Body of pancreas (tissue), 4 donors: Measurements from ENCODE around the gene ODAPH. TPM values are rescaled to one million over a fixed set of nuclear protein-coding genes. Genes with fewer than 3 reads are reported as not detected.
"Not testable (repeated sequence)": the region's sequence is repeated elsewhere in the genome, so short reads cannot be mapped to it uniquely, and the experiment has no call there.

Experiments
- ATAC-seq: fragments of 150-250 bp; one replicate; pipeline ENCODE4 v1.9.1; 2016
- DNase-seq, 4 donors: peaks; one replicate each; pipeline ENCODE4 v3.0.0-alpha.2; 2019
- H3K27ac ChIP-seq, 4 donors: fragments of 200-600 bp; sonication (generic); 1 replicate in 3 of 4; 2 replicates in 1 of 4; pipeline versions ENCODE4 v1.5.1 to v1.6.1; 2016 to 2019; ENCODE audit warnings: mild to moderate bottlenecking in 1 of 4, mixed read lengths in 1 of 4, moderate library complexity in 1 of 4
- H3K27me3 ChIP-seq, 2 donors: fragments of 200-600 bp; sonication (generic); one replicate each; pipeline ENCODE4 v1.6.0; 2016; ENCODE audit warnings: mild to moderate bottlenecking in 1 of 2
- H3K36me3 ChIP-seq, 2 donors: fragments of 200-600 bp; sonication (generic); replicated peaks in 1 of 2; 2 replicates each; pipeline ENCODE4 v1.5.1; 2016; ENCODE audit warnings: low read depth in 2 of 2; ENCODE audit not compliant: insufficient read depth in 1 of 2
- H3K4me1 ChIP-seq: fragments of 200-600 bp; sonication (generic); one replicate; pipeline ENCODE4 v1.6.0; 2016
- H3K4me3 ChIP-seq, 2 donors: fragments of 200-600 bp; sonication (generic); 1 replicate in 1 of 2; 2 replicates in 1 of 2; pipeline ENCODE4 v1.5.1; 2016 to 2019
- H3K9me3 ChIP-seq, 3 donors: fragments of 200-600 bp; sonication (generic); 1 replicate in 2 of 3; 2 replicates in 1 of 3; pipeline ENCODE4 v1.5.1; 2016
- POLR2A ChIP-seq, 3 donors: fragments of 450-650 bp; IDR thresholded peaks; one replicate each; pipeline ENCODE4 v1.6.1; 2016; ENCODE audit warnings: antibody characterized with exemption in 3 of 3, mild to moderate bottlenecking in 2 of 3
- WGBS, 2 donors: methylation state at CpG; one replicate each; pipeline ENCODE4 v1.1.5; 2017; 5-methylcytosine and 5-hydroxymethylcytosine counted together
- intact Hi-C: fragments of 100-400 bp; cut with DNase I; formaldehyde crosslinking; loops from one replicate; pipeline ENCODE4 v1.15.1; 2023
- total RNA-seq, 2 donors: library from RNA; depleted of rRNA; stranded (reverse); fragments of >200 nt; gene quantifications; one replicate each; pipeline ENCODE4 v1.1.0, GENCODE V29; 2016
- TF ChIP-seq, protein P1 (sequence below), 7 experiments: fragments of 450-650 bp in 4 of 7; fragments of 200-600 bp in 3 of 7; sonication (generic) in 3 of 7; IDR thresholded peaks; one replicate each; pipeline ENCODE4 v1.5.1; 2016 to 2019; ENCODE audit warnings: antibody characterized with exemption in 7 of 7

ODAPH gene
- total RNA-seq, 2 donors from 2014 or later, result not detected

DNA sequence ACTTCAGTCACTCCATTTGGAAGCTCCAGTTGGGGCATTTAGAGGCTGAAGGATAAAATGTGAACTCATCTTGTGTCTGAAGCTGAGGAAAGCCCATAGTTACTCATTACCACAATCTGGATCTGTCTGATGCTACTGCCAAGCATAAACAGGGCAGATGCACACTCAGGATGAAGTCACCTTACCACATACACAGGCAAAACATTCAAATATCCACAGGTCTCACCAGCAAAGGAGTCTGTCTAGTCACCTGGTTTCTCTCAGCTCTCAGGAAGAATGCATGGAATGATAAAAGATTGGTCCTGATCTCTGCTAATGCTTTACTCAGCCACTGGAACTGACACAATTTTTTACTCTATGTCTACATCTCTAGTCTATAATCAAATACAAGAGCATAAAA, 13.0 kb upstream of the ODAPH start:
- no peaks in the 10 kb centered on the region for H3K36me3 ChIP-seq
- no peak for TF ChIP-seq POLR2A (IDR thresholded peaks at IDR 0.05)
- TF ChIP-seq, protein P1, sequence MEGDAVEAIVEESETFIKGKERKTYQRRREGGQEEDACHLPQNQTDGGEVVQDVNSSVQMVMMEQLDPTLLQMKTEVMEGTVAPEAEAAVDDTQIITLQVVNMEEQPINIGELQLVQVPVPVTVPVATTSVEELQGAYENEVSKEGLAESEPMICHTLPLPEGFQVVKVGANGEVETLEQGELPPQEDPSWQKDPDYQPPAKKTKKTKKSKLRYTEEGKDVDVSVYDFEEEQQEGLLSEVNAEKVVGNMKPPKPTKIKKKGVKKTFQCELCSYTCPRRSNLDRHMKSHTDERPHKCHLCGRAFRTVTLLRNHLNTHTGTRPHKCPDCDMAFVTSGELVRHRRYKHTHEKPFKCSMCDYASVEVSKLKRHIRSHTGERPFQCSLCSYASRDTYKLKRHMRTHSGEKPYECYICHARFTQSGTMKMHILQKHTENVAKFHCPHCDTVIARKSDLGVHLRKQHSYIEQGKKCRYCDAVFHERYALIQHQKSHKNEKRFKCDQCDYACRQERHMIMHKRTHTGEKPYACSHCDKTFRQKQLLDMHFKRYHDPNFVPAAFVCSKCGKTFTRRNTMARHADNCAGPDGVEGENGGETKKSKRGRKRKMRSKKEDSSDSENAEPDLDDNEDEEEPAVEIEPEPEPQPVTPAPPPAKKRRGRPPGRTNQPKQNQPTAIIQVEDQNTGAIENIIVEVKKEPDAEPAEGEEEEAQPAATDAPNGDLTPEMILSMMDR (IDR thresholded peaks at IDR 0.05), result no peak
- intact Hi-C loops, result no loop called here
- no peak for ATAC-seq
- H3K4me3 ChIP-seq, result no peak overlapping the region
- H3K9me3 ChIP-seq, result no peaks in the 10 kb centered on the region
- no peak for DNase-seq
- no peaks in the 10 kb centered on the region for H3K4me1 ChIP-seq
- H3K27ac ChIP-seq, result no peak overlapping the region
- H3K27me3 ChIP-seq, result no peaks in the 10 kb centered on the region

DNA sequence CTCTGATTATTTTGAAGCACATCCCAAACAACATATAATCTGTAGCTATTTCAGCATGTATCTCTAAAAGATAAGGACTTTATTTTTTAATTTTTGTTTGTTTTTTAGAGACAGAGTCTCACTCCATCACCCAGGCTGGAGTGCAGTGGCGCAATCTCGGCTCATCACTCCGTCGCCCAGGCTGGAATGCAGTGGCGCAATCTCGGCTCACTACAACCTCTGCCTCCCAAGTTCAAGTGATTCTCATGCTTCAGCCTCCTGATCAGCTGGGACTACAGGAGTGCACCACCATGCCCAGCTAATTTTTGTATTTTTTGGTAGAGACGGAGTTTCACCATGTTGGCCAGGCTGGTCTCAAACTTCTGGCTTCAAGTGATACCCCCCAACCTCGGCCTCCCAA, 11.6 kb upstream of the ODAPH start:
- WGBS, 2 donors, result 89 to 92% methylated on average over 8 of the region's 8 CpGs

GRCh38 chr4:75544870-75545269, 11.0 kb upstream of the ODAPH start:
- peaks cover 4% of the 10 kb centered on the region for H3K4me1 ChIP-seq
- ATAC-seq (no peak), DNase-seq (no peak)
- TF ChIP-seq, protein P1 (IDR thresholded peaks at IDR 0.05), result no peak
- TF ChIP-seq POLR2A (IDR thresholded peaks at IDR 0.05), result no peak
- H3K27ac ChIP-seq, result no peak overlapping the region
- H3K36me3 ChIP-seq, result no peaks in the 10 kb centered on the region
- H3K4me3 ChIP-seq, result no peak overlapping the region
- H3K27me3 ChIP-seq, result no peaks in the 10 kb centered on the region
- WGBS, 2 donors, result 84 to 86% methylated on average over 3 of the region's 3 CpGs
- intact Hi-C loops, result no loop called here
- no peaks in the 10 kb centered on the region for H3K9me3 ChIP-seq

More for the DNA sequence above, 11.6 kb upstream of the ODAPH start:
- H3K27ac ChIP-seq, H3K4me3 ChIP-seq, H3K4me1 ChIP-seq, H3K9me3 ChIP-seq, H3K36me3 ChIP-seq, intact Hi-C loops, H3K27me3 ChIP-seq, ATAC-seq, DNase-seq: not testable (repeated sequence)

DNA sequence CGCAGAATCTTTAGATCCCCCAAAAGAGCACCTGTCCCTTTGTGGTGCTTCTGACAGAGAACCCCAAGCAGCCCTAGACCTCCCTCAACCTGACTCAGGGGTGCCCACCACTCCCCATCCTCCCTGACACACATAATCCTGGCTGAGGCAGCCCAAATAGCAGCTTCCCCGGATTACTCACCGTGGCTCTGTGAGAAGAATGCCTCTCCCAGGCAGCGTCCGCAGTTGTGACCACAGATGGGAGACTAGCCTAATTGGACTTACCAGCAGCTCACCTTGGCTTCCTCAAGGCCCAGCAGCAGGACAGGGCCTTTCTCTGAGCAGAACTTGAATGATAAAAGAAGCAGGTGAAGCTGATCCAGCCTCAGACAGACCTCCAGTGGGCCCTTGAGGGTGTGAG, 10.3 kb upstream of the ODAPH start:
- DNase-seq (no peak), ATAC-seq (no peak)
- Histone ChIP-seq H3K4me3 (no peak overlapping the region), H3K36me3 (no peaks in the 10 kb centered on the region), H3K4me1 (peaks cover 4% of the 10 kb centered on the region), H3K27ac (no peak overlapping the region), H3K27me3 (no peaks in the 10 kb centered on the region), H3K9me3 (no peaks in the 10 kb centered on the region)
- 62 to 80% methylated on average over 2 to 3 of the region's 5 CpGs for WGBS, 2 donors
- no peak for TF ChIP-seq POLR2A (IDR thresholded peaks at IDR 0.05)
- TF ChIP-seq, protein P1 (IDR thresholded peaks at IDR 0.05), result no peak
- intact Hi-C loops, result no loop called here

- H3K36me3 ChIP-seq, result no peaks in the 10 kb centered on the region
- no peak overlapping the region for H3K4me3 ChIP-seq
- intact Hi-C loops, result no loop called here
- no peak for ATAC-seq
- TF ChIP-seq, protein P1 (IDR thresholded peaks at IDR 0.05), result no peak
- no peak for TF ChIP-seq POLR2A (IDR thresholded peaks at IDR 0.05)
- H3K27ac ChIP-seq, result no peak overlapping the region
- WGBS, 2 donors, result 62 to 66% methylated on average over 15 of the region's 15 CpGs
- DNase-seq, result peak; percentile 32 to 50 (median 44)
- no peaks in the 10 kb centered on the region for H3K27me3 ChIP-seq
- H3K9me3 ChIP-seq, result no peaks in the 10 kb centered on the region
- H3K4me1 ChIP-seq, result peaks cover 4% of the 10 kb centered on the region
Measured at GRCh38 chr4:75547647-75548387, 8.0 kb upstream of the ODAPH start.
